GM21381 (cell line): ENCODE measurements around the gene COL19A1.
"Not testable (repeated sequence)": the region's sequence is repeated elsewhere in the genome, so short reads cannot be mapped to it uniquely, and the experiment has no call there.

Experiments used
- ATAC-seq: cut with Tn5 transposase; IDR thresholded peaks from one replicate; pipeline ENCODE4 v1.9.1; 2021; ENCODE audit warnings: mild to moderate bottlenecking, moderate library complexity; ENCODE audit not compliant: unreplicated experiment

The COL19A1 gene

GRCh38 chr6:69895396-69895795 lies 29.0 kb downstream of the COL19A1 start:
- peak; percentile 21 for ATAC-seq

- ATAC-seq: no peak
These were observed 34.5 kb downstream of the COL19A1 start for GRCh38 chr6:69900869-69901268.

- ATAC-seq: no peak
These were observed 35.0 kb downstream of the COL19A1 start for GRCh38 chr6:69901361-69901760.

- ATAC-seq: no peak
These were observed 41.7 kb downstream of the COL19A1 start for GRCh38 chr6:69907981-69908498.

- no peak for ATAC-seq
These were observed 47.0 kb downstream of the COL19A1 start for GRCh38 chr6:69913361-69913760.

- no peak for ATAC-seq
These were observed 47.7 kb downstream of the COL19A1 start for GRCh38 chr6:69914015-69914485.

- ATAC-seq: no peak
These were observed 49.0 kb downstream of the COL19A1 start for GRCh38 chr6:69915346-69915745.

GRCh38 chr6:69917834-69918233 lies 51.5 kb downstream of the COL19A1 start:
- peak; percentile 53 for ATAC-seq

- ATAC-seq: no peak
These were observed 52.6 kb downstream of the COL19A1 start for GRCh38 chr6:69918813-69919475.

- ATAC-seq: not testable (repeated sequence)
These were observed 54.7 kb downstream of the COL19A1 start for GRCh38 chr6:69921066-69921465.

GRCh38 chr6:69921611-69922010 lies 55.3 kb downstream of the COL19A1 start:
- ATAC-seq: not testable (repeated sequence)

- ATAC-seq: no peak
These were observed 60.4 kb downstream of the COL19A1 start for GRCh38 chr6:69926745-69927144.

GRCh38 chr6:69933239-69933638 lies 66.9 kb downstream of the COL19A1 start:
- no peak for ATAC-seq

GRCh38 chr6:69935079-69935478 lies 68.7 kb downstream of the COL19A1 start:
- no peak for ATAC-seq

GRCh38 chr6:69936674-69937363 lies 70.5 kb downstream of the COL19A1 start:
- ATAC-seq: no peak

- no peak for ATAC-seq
These were observed 71.2 kb downstream of the COL19A1 start for GRCh38 chr6:69937402-69938136.

GRCh38 chr6:69942485-69942884 lies 76.1 kb downstream of the COL19A1 start:
- ATAC-seq: no peak

- no peak for ATAC-seq
These were observed 78.8 kb downstream of the COL19A1 start for GRCh38 chr6:69945192-69945591.

GRCh38 chr6:69948479-69949114 lies 82.2 kb downstream of the COL19A1 start:
- no peak for ATAC-seq

- ATAC-seq: no peak
These were observed 87.1 kb downstream of the COL19A1 start for GRCh38 chr6:69953491-69953890.

GRCh38 chr6:69954733-69955132 lies 88.4 kb downstream of the COL19A1 start:
- no peak for ATAC-seq
